GM23338 (cell line): ENCODE results near the gene ANKRD45.

ENCODE experiments used
- CTCF ChIP-seq, 2 experiments: fragments of 200-600 bp in 1 of 2; sonication (generic) in 1 of 2; conservative IDR thresholded peaks; 2 replicates each; pipeline versions ENCODE4 v1.5.1 to v1.6.1; 2016 to 2017; ENCODE audit warnings: antibody characterized with exemption in 2 of 2, low read depth in 2 of 2, mild to moderate bottlenecking in 2 of 2, moderate library complexity in 1 of 2
- EZH2 ChIP-seq: fragments of 200-600 bp; sonication (generic); IDR thresholded peaks from one replicate; pipeline ENCODE4 v1.8.0; 2017; ENCODE audit warnings: antibody characterized with exemption, mild to moderate bottlenecking, low read depth; ENCODE audit not compliant: unreplicated experiment
- EZH2phosphoT487 ChIP-seq: fragments of 200-600 bp; sonication (generic); IDR thresholded peaks from one replicate; pipeline ENCODE4 v1.8.1; 2018; ENCODE audit warnings: antibody characterized with exemption; ENCODE audit not compliant: unreplicated experiment
- JUNB ChIP-seq: IDR thresholded peaks from one replicate; pipeline ENCODE4 v1.6.1; 2016; ENCODE audit warnings: antibody characterized with exemption; ENCODE audit not compliant: unreplicated experiment
- POLR2AphosphoS5 ChIP-seq: IDR thresholded peaks from 2 replicates; pipeline ENCODE4 v1.6.1; 2016; ENCODE audit warnings: antibody characterized with exemption, low read depth
- STAT1 ChIP-seq: IDR thresholded peaks from one replicate; pipeline ENCODE4 v1.6.1; 2016; ENCODE audit warnings: antibody characterized with exemption; ENCODE audit not compliant: unreplicated experiment
- ZNF331 ChIP-seq: fragments of 250-450 bp; sonication (Bioruptor Pico); IDR thresholded peaks from 2 replicates; pipeline ENCODE4 v1.5.0; 2020; ENCODE audit warnings: low read depth, mild to moderate bottlenecking, moderate library complexity
- TF ChIP-seq, protein P1 (sequence below): IDR thresholded peaks from one replicate; pipeline ENCODE4 v1.6.1; 2018; ENCODE audit warnings: antibody characterized with exemption; ENCODE audit not compliant: unreplicated experiment

DNA sequence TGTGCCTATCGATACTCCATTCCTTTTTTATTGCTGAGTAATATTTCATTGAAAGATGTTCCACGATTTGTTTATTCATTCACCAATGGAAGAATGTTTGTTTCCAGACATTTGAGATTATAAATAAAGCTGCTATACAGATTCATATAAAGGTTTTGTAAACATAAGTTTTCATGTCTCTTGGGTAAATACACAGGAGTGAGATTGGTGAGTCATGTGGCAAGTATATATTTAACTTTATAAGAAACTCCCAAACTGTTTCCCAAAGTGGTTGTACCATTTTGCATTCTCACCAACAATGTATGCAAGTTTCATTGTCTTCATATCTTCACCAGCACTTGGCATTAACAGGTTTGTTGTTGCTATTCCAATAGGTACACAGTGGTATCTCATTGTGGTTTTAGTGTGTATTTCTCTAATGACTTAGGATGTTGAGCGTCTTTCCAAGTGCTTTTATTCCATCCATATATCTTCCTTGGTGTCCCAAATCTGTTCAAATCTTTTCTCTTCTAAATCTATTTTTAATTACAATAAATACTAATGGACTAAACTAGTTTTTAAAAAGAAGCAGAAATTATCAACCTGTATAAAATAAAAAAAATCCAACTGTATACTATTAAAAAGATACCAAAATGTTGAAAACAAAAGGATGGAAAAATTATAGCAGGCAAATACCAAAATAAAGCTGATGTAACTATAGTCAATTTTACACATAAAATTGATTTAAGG, 73.4 kb downstream of the ANKRD45 start:
- TF ChIP-seq, protein P1, sequence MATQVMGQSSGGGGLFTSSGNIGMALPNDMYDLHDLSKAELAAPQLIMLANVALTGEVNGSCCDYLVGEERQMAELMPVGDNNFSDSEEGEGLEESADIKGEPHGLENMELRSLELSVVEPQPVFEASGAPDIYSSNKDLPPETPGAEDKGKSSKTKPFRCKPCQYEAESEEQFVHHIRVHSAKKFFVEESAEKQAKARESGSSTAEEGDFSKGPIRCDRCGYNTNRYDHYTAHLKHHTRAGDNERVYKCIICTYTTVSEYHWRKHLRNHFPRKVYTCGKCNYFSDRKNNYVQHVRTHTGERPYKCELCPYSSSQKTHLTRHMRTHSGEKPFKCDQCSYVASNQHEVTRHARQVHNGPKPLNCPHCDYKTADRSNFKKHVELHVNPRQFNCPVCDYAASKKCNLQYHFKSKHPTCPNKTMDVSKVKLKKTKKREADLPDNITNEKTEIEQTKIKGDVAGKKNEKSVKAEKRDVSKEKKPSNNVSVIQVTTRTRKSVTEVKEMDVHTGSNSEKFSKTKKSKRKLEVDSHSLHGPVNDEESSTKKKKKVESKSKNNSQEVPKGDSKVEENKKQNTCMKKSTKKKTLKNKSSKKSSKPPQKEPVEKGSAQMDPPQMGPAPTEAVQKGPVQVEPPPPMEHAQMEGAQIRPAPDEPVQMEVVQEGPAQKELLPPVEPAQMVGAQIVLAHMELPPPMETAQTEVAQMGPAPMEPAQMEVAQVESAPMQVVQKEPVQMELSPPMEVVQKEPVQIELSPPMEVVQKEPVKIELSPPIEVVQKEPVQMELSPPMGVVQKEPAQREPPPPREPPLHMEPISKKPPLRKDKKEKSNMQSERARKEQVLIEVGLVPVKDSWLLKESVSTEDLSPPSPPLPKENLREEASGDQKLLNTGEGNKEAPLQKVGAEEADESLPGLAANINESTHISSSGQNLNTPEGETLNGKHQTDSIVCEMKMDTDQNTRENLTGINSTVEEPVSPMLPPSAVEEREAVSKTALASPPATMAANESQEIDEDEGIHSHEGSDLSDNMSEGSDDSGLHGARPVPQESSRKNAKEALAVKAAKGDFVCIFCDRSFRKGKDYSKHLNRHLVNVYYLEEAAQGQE = no peak
- TF ChIP-seq CTCF (conservative IDR thresholded peaks at IDR 0.05; ENCODE audit: low read depth in 2 of 2) (no peak), EZH2 (no peak), EZH2phosphoT487 (no peak), POLR2AphosphoS5 (no peak), ZNF331 (CRISPR knock-in tag) (no peak), STAT1 (no peak), JUNB (no peak)
